CD4-positive, alpha-beta T cell (primary cell): ENCODE measurements around the gene CWC27. TPM values are rescaled to one million over a fixed set of nuclear protein-coding genes. Genes with fewer than 3 reads are reported as not detected.

Experiments used
- ATAC-seq: fragments of 200-7000 bp; cut with Tn5 transposase; one replicate; pipeline ENCODE4 v1.10.0; 2022; ENCODE audit warnings: mild to moderate bottlenecking; ENCODE audit not compliant: poor library complexity
- CTCF ChIA-PET: fragments of 350-600 bp; sonication (Branson Sonifier 250); formaldehyde crosslinking; loops from one replicate; lab custom pipeline; 2021; ENCODE audit warnings: antibody characterized with exemption, inconsistent platforms; lab: Charles Lee
- POLR2A ChIA-PET: fragments of 350-600 bp; sonication (Branson Sonifier 250); formaldehyde crosslinking; loops from one replicate; lab custom pipeline; 2021; ENCODE audit warnings: antibody characterized with exemption, inconsistent platforms; lab: Charles Lee
- DNase-seq, 14 experiments: peaks; one replicate each; pipeline ENCODE4 v3.0.0-alpha.2; 2013 to 2020; ENCODE audit warnings: mixed read lengths in 2 of 14
- H3K27ac ChIP-seq, 2 donors: one replicate each; pipeline versions ENCODE4 v1.5.1 to v1.7.0; 2013; ENCODE audit warnings: low read length in 2 of 2, low read depth in 1 of 2, mild to moderate bottlenecking in 1 of 2
- H3K27me3 ChIP-seq, 2 experiments: 1 replicate in 1 of 2; 2 replicates in 1 of 2; pipeline versions ENCODE4 v1.6.1 to v1.7.0; 2013; ENCODE audit warnings: low read length in 2 of 2, control low read depth in 1 of 2, mild to moderate bottlenecking in 1 of 2, moderate library complexity in 1 of 2; ENCODE audit not compliant: insufficient read depth in 2 of 2, control insufficient read depth in 1 of 2
- H3K36me3 ChIP-seq: one replicate; pipeline ENCODE4 v1.6.1; 2013; ENCODE audit warnings: low read length, control low read depth; ENCODE audit not compliant: insufficient read depth
- H3K4me1 ChIP-seq: one replicate; pipeline ENCODE4 v1.6.1; 2013; ENCODE audit warnings: low read length, control low read depth; ENCODE audit not compliant: insufficient read depth
- H3K4me3 ChIP-seq: one replicate; pipeline ENCODE4 v1.5.1; 2013; ENCODE audit warnings: mild to moderate bottlenecking, low read length, moderate library complexity
- H3K9me3 ChIP-seq, 2 experiments: 1 replicate in 1 of 2; 2 replicates in 1 of 2; pipeline versions ENCODE4 v1.6.1 to v1.7.0; 2013; ENCODE audit warnings: low read length in 2 of 2, mild to moderate bottlenecking in 2 of 2, control low read depth in 1 of 2, moderate library complexity in 1 of 2; ENCODE audit not compliant: control insufficient read depth in 1 of 2, insufficient read depth in 1 of 2
- H3K27ac Mint-ChIP-seq: one replicate; pipeline ENCODE4 v1.8.0; 2020; ENCODE audit warnings: mixed read lengths
- H3K27me3 Mint-ChIP-seq: one replicate; pipeline ENCODE4 v1.8.0; 2021; ENCODE audit warnings: mixed read lengths
- H3K36me3 Mint-ChIP-seq: one replicate; pipeline ENCODE4 v1.8.0; 2021; ENCODE audit warnings: low read depth, mixed read lengths
- H3K4me1 Mint-ChIP-seq: one replicate; pipeline ENCODE4 v1.8.0; 2021; ENCODE audit warnings: low read depth, mixed read lengths
- H3K4me3 Mint-ChIP-seq: one replicate; pipeline ENCODE4 v1.8.0; 2020; ENCODE audit warnings: mild to moderate bottlenecking, mixed read lengths
- H3K9me3 Mint-ChIP-seq: one replicate; pipeline ENCODE4 v1.8.0; 2020; ENCODE audit warnings: mixed read lengths
- intact Hi-C, 2 experiments: fragments of 100-400 bp; cut with DNase I in 1 of 2; cut with micrococcal nuclease in 1 of 2; formaldehyde crosslinking; loops; one replicate each; pipeline versions ENCODE4 v1.15.1 to v1.9.0; 2023 to 2025; cut with DNase I, micrococcal nuclease
- total RNA-seq, 174 experiments: library from RNA in 2 of 174; stranded (reverse) in 2 of 174; gene quantifications; one replicate each; pipeline ENCODE4 v1.2.3 and lab custom pipeline; 2021 to 2026
- TF ChIP-seq, protein P1 (sequence below): fragments of 200-600 bp; IDR thresholded peaks from one replicate; pipeline ENCODE4 v1.8.0; 2022; ENCODE audit warnings: antibody characterized with exemption, mild to moderate bottlenecking

The CWC27 gene
- total RNA-seq, 2 experiments from 2014 or later: 14.2 to 14.5 TPM

DNA sequence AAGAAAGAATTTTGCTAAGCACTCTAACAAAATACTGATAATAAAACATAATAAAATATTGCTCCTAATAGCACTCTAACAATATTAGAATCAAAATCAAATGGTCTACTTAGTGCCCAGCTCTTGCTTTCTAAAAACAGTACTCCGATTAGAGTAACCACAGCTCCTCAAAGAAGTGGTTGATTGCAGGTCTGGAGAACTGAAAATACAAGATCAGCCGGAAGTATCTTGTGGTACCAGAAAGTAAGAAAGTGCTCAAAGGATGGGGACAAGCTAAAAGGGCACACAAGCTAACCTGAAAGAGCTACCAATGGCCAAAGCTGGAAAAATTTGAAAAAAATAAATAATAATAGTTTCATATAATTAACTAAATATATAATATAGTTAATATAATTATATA lies 119.2 kb downstream of the CWC27 start:
- ChIA-PET POLR2A (no interaction called here), CTCF (no interaction called here)
- no peaks in the 10 kb centered on the region for H3K27me3 Mint-ChIP-seq

DNA sequence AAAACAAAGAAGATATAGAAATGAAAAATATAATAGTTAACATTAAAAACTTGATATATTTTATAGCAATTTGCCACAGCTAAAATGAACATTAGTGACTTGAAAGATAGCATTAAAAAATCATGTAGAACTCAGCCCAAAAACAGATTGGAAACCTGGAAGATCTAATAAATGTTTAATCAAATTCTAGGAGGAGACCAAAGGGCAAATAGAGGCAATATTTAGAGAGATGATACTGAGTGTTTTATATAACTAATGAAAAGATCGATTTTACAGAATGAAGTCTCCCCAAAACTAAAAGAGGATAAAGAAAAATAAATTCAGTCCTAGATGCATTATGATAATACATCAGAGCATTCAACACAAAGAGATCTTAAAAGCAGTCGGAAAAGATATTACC lies 127.0 kb downstream of the CWC27 start:
- Mint-ChIP-seq H3K36me3 (peaks cover 81% of the 10 kb centered on the region), H3K27me3 (no peaks in the 10 kb centered on the region), H3K27ac (no peak overlapping the region), H3K4me1 (no peaks in the 10 kb centered on the region), H3K4me3 (no peak overlapping the region), H3K9me3 (peaks cover 8% of the 10 kb centered on the region)
- Histone ChIP-seq H3K9me3 (no peaks in the 10 kb centered on the region), H3K27me3 (no peaks in the 10 kb centered on the region), H3K4me1 (no peaks in the 10 kb centered on the region), H3K36me3 (peaks cover 3% of the 10 kb centered on the region), H3K4me3 (no peak overlapping the region), H3K27ac (no peak overlapping the region)
- ATAC-seq: no peak
- intact Hi-C loops: no loop called here
- TF ChIP-seq, protein P1, sequence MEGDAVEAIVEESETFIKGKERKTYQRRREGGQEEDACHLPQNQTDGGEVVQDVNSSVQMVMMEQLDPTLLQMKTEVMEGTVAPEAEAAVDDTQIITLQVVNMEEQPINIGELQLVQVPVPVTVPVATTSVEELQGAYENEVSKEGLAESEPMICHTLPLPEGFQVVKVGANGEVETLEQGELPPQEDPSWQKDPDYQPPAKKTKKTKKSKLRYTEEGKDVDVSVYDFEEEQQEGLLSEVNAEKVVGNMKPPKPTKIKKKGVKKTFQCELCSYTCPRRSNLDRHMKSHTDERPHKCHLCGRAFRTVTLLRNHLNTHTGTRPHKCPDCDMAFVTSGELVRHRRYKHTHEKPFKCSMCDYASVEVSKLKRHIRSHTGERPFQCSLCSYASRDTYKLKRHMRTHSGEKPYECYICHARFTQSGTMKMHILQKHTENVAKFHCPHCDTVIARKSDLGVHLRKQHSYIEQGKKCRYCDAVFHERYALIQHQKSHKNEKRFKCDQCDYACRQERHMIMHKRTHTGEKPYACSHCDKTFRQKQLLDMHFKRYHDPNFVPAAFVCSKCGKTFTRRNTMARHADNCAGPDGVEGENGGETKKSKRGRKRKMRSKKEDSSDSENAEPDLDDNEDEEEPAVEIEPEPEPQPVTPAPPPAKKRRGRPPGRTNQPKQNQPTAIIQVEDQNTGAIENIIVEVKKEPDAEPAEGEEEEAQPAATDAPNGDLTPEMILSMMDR: no peak
- POLR2A ChIA-PET: no interaction called here
- no peak for DNase-seq
- CTCF ChIA-PET: no interaction called here

More for the DNA sequence above, 119.2 kb downstream of the CWC27 start:
- no peaks in the 10 kb centered on the region for H3K9me3 Mint-ChIP-seq
- H3K4me1 Mint-ChIP-seq: no peaks in the 10 kb centered on the region
- Histone ChIP-seq H3K4me1 (no peaks in the 10 kb centered on the region), H3K36me3 (no peaks in the 10 kb centered on the region), H3K4me3 (no peak overlapping the region), H3K27ac (no peak overlapping the region), H3K27me3 (no peaks in the 10 kb centered on the region), H3K9me3 (no peaks in the 10 kb centered on the region)
- no peak for DNase-seq
- no peak for ATAC-seq
- H3K36me3 Mint-ChIP-seq: peaks cover 14% of the 10 kb centered on the region
- intact Hi-C loops: no loop called here
- no peak overlapping the region for H3K4me3 Mint-ChIP-seq
- no peak overlapping the region for H3K27ac Mint-ChIP-seq
- TF ChIP-seq, protein P1: no peak

GRCh38 chr5:64899838-64900237 lies 131.1 kb downstream of the CWC27 start:
- ATAC-seq: no peak
- ChIA-PET POLR2A (interaction anchor here (0.8 kb wide), 1 partner anchor 20 kb away, joined by 3 read pairs; no protein-coding TSS in a partner anchor), CTCF (no interaction called here)
- intact Hi-C loops: no loop called here
- Histone ChIP-seq H3K4me1 (no peaks in the 10 kb centered on the region), H3K27ac (no peak overlapping the region), H3K4me3 (no peak overlapping the region), H3K9me3 (no peaks in the 10 kb centered on the region), H3K36me3 (peaks cover 3% of the 10 kb centered on the region), H3K27me3 (no peaks in the 10 kb centered on the region)
- DNase-seq: no peak
- H3K27ac Mint-ChIP-seq: no peak overlapping the region
- H3K9me3 Mint-ChIP-seq: peaks cover 14% of the 10 kb centered on the region
- H3K27me3 Mint-ChIP-seq: no peaks in the 10 kb centered on the region
- H3K4me1 Mint-ChIP-seq: no peaks in the 10 kb centered on the region
- H3K4me3 Mint-ChIP-seq: no peak overlapping the region
- TF ChIP-seq, protein P1: no peak
- H3K36me3 Mint-ChIP-seq: peaks cover 81% of the 10 kb centered on the region
